ENCODE measurements around the gene UFM1. TPM values are rescaled to one million over a fixed set of nuclear protein-coding genes. Genes with fewer than 3 reads are reported as not detected.

The UFM1 gene
- total RNA-seq, 1 experiment from 2014 or later, result 34.6 TPM

DNA sequence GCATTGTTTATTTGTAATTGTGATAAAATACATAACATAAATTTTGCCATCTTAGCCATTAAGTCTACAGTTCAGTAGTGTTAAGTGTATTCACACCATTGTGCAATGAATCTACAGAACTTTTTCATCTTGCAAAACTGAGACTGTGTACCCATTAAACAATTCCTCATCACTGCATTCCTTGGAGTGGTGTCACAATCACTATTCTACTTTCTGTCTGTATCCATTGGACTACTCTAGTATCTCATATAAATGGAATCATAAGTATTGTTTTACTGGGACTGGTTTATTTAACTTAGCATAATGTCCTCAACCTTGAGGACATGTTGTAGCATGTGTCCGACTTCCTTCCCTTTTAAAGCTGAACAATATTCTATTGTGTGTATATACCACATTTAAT is 36.8 kb downstream of the UFM1 start:
- no peaks in the 10 kb centered on the region for H3K4me1 ChIP-seq (ENCODE audit: control insufficient read depth, insufficient read depth, low read length)
- no peaks in the 10 kb centered on the region for H3K9me3 ChIP-seq (ENCODE audit: control insufficient read depth, insufficient read depth, low read depth, low read length)
- BruUV-seq (replicated peaks), result no TSS peak
- CTCF ChIA-PET, result no interaction called here
- no peak overlapping the region for H3K27ac ChIP-seq (ENCODE audit: low read length)
- ATAC-seq (no peak), DNase-seq (ENCODE audit: low read depth, low spot score) (no peak)
- TF ChIP-seq TCF7L2 (IDR thresholded peaks at IDR 0.05; ENCODE audit: low read depth, low read length), result no peak
- TF ChIP-seq, protein P1, sequence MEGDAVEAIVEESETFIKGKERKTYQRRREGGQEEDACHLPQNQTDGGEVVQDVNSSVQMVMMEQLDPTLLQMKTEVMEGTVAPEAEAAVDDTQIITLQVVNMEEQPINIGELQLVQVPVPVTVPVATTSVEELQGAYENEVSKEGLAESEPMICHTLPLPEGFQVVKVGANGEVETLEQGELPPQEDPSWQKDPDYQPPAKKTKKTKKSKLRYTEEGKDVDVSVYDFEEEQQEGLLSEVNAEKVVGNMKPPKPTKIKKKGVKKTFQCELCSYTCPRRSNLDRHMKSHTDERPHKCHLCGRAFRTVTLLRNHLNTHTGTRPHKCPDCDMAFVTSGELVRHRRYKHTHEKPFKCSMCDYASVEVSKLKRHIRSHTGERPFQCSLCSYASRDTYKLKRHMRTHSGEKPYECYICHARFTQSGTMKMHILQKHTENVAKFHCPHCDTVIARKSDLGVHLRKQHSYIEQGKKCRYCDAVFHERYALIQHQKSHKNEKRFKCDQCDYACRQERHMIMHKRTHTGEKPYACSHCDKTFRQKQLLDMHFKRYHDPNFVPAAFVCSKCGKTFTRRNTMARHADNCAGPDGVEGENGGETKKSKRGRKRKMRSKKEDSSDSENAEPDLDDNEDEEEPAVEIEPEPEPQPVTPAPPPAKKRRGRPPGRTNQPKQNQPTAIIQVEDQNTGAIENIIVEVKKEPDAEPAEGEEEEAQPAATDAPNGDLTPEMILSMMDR (IDR thresholded peaks at IDR 0.05), result no peak
- no peak for TF ChIP-seq POLR2AphosphoS5 (IDR thresholded peaks at IDR 0.05; ENCODE audit: low read depth, low read length)
- TF ChIP-seq, protein P2, sequence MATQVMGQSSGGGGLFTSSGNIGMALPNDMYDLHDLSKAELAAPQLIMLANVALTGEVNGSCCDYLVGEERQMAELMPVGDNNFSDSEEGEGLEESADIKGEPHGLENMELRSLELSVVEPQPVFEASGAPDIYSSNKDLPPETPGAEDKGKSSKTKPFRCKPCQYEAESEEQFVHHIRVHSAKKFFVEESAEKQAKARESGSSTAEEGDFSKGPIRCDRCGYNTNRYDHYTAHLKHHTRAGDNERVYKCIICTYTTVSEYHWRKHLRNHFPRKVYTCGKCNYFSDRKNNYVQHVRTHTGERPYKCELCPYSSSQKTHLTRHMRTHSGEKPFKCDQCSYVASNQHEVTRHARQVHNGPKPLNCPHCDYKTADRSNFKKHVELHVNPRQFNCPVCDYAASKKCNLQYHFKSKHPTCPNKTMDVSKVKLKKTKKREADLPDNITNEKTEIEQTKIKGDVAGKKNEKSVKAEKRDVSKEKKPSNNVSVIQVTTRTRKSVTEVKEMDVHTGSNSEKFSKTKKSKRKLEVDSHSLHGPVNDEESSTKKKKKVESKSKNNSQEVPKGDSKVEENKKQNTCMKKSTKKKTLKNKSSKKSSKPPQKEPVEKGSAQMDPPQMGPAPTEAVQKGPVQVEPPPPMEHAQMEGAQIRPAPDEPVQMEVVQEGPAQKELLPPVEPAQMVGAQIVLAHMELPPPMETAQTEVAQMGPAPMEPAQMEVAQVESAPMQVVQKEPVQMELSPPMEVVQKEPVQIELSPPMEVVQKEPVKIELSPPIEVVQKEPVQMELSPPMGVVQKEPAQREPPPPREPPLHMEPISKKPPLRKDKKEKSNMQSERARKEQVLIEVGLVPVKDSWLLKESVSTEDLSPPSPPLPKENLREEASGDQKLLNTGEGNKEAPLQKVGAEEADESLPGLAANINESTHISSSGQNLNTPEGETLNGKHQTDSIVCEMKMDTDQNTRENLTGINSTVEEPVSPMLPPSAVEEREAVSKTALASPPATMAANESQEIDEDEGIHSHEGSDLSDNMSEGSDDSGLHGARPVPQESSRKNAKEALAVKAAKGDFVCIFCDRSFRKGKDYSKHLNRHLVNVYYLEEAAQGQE (IDR thresholded peaks at IDR 0.05; ENCODE audit: insufficient read depth in 1 of 2, low read depth in 2 of 2, low read length in 1 of 2), result no peak
- no peak for TF ChIP-seq SIN3A (IDR thresholded peaks at IDR 0.05; ENCODE audit: borderline replicate concordance, insufficient read depth, low read depth, low read length)
- POLR2A ChIA-PET, result no interaction called here
- H3K36me3 ChIP-seq (ENCODE audit: control insufficient read depth, insufficient read depth, low read length), result no peaks in the 10 kb centered on the region
- in situ Hi-C loops (cut with HindIII; ENCODE audit: low pct_unique_long_range_greater_than_20kb, low sequenced_read_pairs) (no loop called here), intact Hi-C loops (cut with micrococcal nuclease; ENCODE audit: unreplicated experiment) (no loop called here)
- H3K4me3 ChIP-seq (ENCODE audit: low read depth in 2 of 2, low read length in 2 of 2), result no peak overlapping the region
- H3K27me3 ChIP-seq (ENCODE audit: control insufficient read depth, insufficient read depth, low read length), result no peaks in the 10 kb centered on the region

DNA sequence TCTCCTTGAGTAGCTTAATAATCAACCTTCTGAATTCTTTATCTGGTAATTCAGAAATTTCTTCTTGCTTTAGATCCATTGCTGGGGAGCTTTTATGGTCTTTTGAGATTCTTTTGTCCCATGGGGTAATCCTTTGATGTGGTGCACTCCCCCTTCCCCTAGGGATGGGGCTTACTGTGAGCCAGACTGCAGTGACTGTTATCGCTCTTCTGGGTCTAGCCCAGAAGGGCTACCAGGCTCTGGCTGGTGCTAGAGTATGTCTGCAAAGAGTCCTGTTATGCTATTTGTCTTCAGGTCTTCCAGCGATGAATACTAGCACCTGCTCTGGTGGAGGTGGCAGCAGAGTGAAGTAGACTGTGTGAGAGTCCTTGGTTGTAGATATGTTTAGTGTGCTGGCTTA is 41.7 kb downstream of the UFM1 start:
- intact Hi-C loops (cut with micrococcal nuclease; ENCODE audit: unreplicated experiment) (no loop called here), in situ Hi-C loops (cut with HindIII; ENCODE audit: low pct_unique_long_range_greater_than_20kb, low sequenced_read_pairs) (no loop called here)
- ChIA-PET CTCF (no interaction called here), POLR2A (no interaction called here)
- Histone ChIP-seq H3K9me3 (ENCODE audit: control insufficient read depth, insufficient read depth, low read depth, low read length) (no peaks in the 10 kb centered on the region), H3K4me3 (ENCODE audit: low read depth in 2 of 2, low read length in 2 of 2) (no peak overlapping the region), H3K36me3 (ENCODE audit: control insufficient read depth, insufficient read depth, low read length) (no peaks in the 10 kb centered on the region), H3K27me3 (ENCODE audit: control insufficient read depth, insufficient read depth, low read length) (no peaks in the 10 kb centered on the region), H3K4me1 (ENCODE audit: control insufficient read depth, insufficient read depth, low read length) (no peaks in the 10 kb centered on the region), H3K27ac (ENCODE audit: low read length) (no peak overlapping the region)
- DNase-seq (ENCODE audit: low read depth, low spot score) (no peak), ATAC-seq (no peak)
- TF ChIP-seq POLR2AphosphoS5 (IDR thresholded peaks at IDR 0.05; ENCODE audit: low read depth, low read length) (no peak), TCF7L2 (IDR thresholded peaks at IDR 0.05; ENCODE audit: low read depth, low read length) (no peak)
- no TSS peak for BruUV-seq (replicated peaks)

DNA sequence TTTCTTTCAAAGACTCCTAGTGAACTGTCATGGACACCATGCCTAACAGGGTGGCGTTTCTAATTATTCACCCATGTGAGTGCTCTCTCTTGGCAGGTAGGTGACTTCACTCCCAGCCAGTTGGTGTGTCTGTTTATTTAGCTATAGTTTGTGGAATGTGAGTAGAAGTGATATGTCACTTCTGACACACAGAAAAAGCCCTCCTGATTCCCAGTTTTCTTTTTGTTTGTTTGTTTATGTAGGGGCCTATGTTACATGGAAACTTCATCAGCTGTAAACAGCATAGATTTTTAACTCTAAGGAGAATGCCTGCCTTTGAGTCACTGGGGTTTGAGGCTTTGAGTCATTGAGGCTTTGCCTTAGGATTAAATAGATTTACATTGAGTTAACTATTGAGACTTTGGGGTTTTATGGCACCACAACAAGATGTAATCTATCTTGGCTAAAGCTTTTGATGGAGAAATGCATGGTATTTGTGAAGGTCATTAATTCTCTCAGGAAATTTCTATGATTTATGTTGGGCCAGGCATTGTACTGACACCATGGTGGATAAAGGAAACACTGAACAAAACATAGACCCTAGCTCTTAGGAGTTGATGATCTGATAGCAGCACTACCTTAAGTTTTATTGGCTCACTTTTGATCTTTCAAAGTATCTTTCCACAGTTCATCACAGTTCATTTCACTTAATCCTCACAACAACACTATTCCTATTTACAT is 45.3 kb downstream of the UFM1 start:
- CTCF ChIA-PET, result no interaction called here
- in situ Hi-C loops (cut with HindIII; ENCODE audit: low pct_unique_long_range_greater_than_20kb, low sequenced_read_pairs) (no loop called here), intact Hi-C loops (cut with micrococcal nuclease; ENCODE audit: unreplicated experiment) (no loop called here)
- DNase-seq (ENCODE audit: low read depth, low spot score) (no peak), ATAC-seq (peak; percentile 38; the same call in 1 of the 2 replicates)
- peak overlapping the region; percentile 44; the same call in 1 of the 2 replicates for H3K27ac ChIP-seq (ENCODE audit: low read length)
- no peaks in the 10 kb centered on the region for H3K27me3 ChIP-seq (ENCODE audit: control insufficient read depth, insufficient read depth, low read length)
- no peaks in the 10 kb centered on the region for H3K9me3 ChIP-seq (ENCODE audit: control insufficient read depth, insufficient read depth, low read depth, low read length)
- no peaks in the 10 kb centered on the region for H3K36me3 ChIP-seq (ENCODE audit: control insufficient read depth, insufficient read depth, low read length)
- TF ChIP-seq TCF7L2 (IDR thresholded peaks at IDR 0.05; ENCODE audit: low read depth, low read length) (peak; percentile 89), POLR2AphosphoS5 (IDR thresholded peaks at IDR 0.05; ENCODE audit: low read depth, low read length) (no peak), SIN3A (IDR thresholded peaks at IDR 0.05; ENCODE audit: borderline replicate concordance, insufficient read depth, low read depth, low read length) (no peak)
- TF ChIP-seq, protein P1 (IDR thresholded peaks at IDR 0.05), result no peak
- TF ChIP-seq, protein P2 (IDR thresholded peaks at IDR 0.05; ENCODE audit: insufficient read depth in 1 of 2, low read depth in 2 of 2, low read length in 1 of 2), result no peak
- POLR2A ChIA-PET, result no interaction called here
- H3K4me1 ChIP-seq (ENCODE audit: control insufficient read depth, insufficient read depth, low read length), result no peaks in the 10 kb centered on the region
- no TSS peak for BruUV-seq (replicated peaks)
- no peak overlapping the region for H3K4me3 ChIP-seq (ENCODE audit: low read depth in 2 of 2, low read length in 2 of 2)

Measured in Panc1 (cell line).